WTC11 (cell line): ENCODE results near the gene AIG1. TPM values are rescaled to one million over a fixed set of nuclear protein-coding genes. Genes with fewer than 3 reads are reported as not detected.

Experiments
- ATAC-seq: fragments of 200-7000 bp; cut with Tn5 transposase; 2 replicates; pipeline ENCODE4 v1.10.0; 2021; ENCODE audit warnings: mild to moderate bottlenecking, moderate library complexity
- CTCF ChIA-PET: fragments of 300-600 bp; sonication (Branson Sonifier 250); formaldehyde crosslinking; loops from one replicate; lab custom pipeline; 2021; ENCODE audit warnings: antibody characterized with exemption; lab: Charles Lee
- POLR2A ChIA-PET: fragments of 350-600 bp; sonication (Branson Sonifier 250); formaldehyde crosslinking; loops from one replicate; lab custom pipeline; 2021; ENCODE audit warnings: antibody characterized with exemption; lab: Charles Lee
- DNase-seq: peaks from one replicate; pipeline ENCODE4 v3.0.0; 2021; ENCODE audit warnings: low spot score
- H3K27ac Mint-ChIP-seq: 2 replicates; pipeline ENCODE4 v1.8.0; 2021; ENCODE audit warnings: mixed read lengths
- H3K27me3 Mint-ChIP-seq: 2 replicates; pipeline ENCODE4 v1.8.0; 2021; ENCODE audit warnings: low read depth, mild to moderate bottlenecking, moderate library complexity, mixed read lengths
- H3K36me3 Mint-ChIP-seq: 2 replicates; pipeline ENCODE4 v1.8.0; 2021; ENCODE audit warnings: mixed read lengths
- H3K4me1 Mint-ChIP-seq: 2 replicates; pipeline ENCODE4 v1.8.0; 2022; ENCODE audit warnings: mixed read lengths
- H3K4me3 Mint-ChIP-seq: 2 replicates; pipeline ENCODE4 v1.8.0; 2021; ENCODE audit warnings: mild to moderate bottlenecking, moderate library complexity, mixed read lengths
- H3K9me3 Mint-ChIP-seq: 2 replicates; pipeline ENCODE4 v1.8.0; 2021; ENCODE audit warnings: mixed read lengths
- ETV6 ChIP-seq: sonication (generic); formaldehyde crosslinking; IDR thresholded peaks from 2 replicates; pipeline ENCODE4 v1.8.1; 2022; ENCODE audit warnings: mild to moderate bottlenecking, missing genetic modification reagents
- FOXJ3 ChIP-seq: sonication (generic); formaldehyde crosslinking; IDR thresholded peaks from 2 replicates; pipeline ENCODE4 v1.9.0; 2021; ENCODE audit warnings: missing genetic modification reagents, mild to moderate bottlenecking, borderline replicate concordance
- GABPB1 ChIP-seq: sonication (generic); formaldehyde crosslinking; IDR thresholded peaks from 2 replicates; pipeline ENCODE4 v1.8.1; 2023; ENCODE audit warnings: mild to moderate bottlenecking, missing genetic modification reagents
- IRF2 ChIP-seq: sonication (generic); formaldehyde crosslinking; IDR thresholded peaks from 2 replicates; pipeline ENCODE4 v1.8.0; 2022; ENCODE audit warnings: low read depth, missing genetic modification reagents, borderline replicate concordance
- JAZF1 ChIP-seq: fragments of 250-450 bp; sonication (Bioruptor Pico); IDR thresholded peaks from 2 replicates; pipeline ENCODE4 v1.9.0; 2021; ENCODE audit warnings: moderate library complexity, mild to moderate bottlenecking, inconsistent platforms
- KAT7 ChIP-seq: sonication (generic); formaldehyde crosslinking; IDR thresholded peaks from 2 replicates; pipeline ENCODE4 v1.8.1; 2023; ENCODE audit warnings: missing genetic modification reagents, mild to moderate bottlenecking, borderline replicate concordance
- NFATC4 ChIP-seq: fragments of 250-450 bp; sonication (Bioruptor Pico); IDR thresholded peaks from 2 replicates; pipeline ENCODE4 v1.9.0; 2021; ENCODE audit warnings: mild to moderate bottlenecking
- NR1H2 ChIP-seq: sonication (generic); formaldehyde crosslinking; IDR thresholded peaks from 2 replicates; pipeline ENCODE4 v1.9.0; 2021; ENCODE audit warnings: mild to moderate bottlenecking, moderate library complexity, missing genetic modification reagents
- NR2C2 ChIP-seq: sonication (generic); formaldehyde crosslinking; IDR thresholded peaks from 2 replicates; pipeline ENCODE4 v1.8.0; 2022; ENCODE audit warnings: mild to moderate bottlenecking, missing genetic modification reagents
- NR3C1 ChIP-seq: sonication (generic); formaldehyde crosslinking; conservative IDR thresholded peaks from 2 replicates; pipeline ENCODE4 v1.8.1; 2023; ENCODE audit warnings: low read depth, mild to moderate bottlenecking, missing genetic modification reagents
- OVOL2 ChIP-seq: fragments of 250-450 bp; sonication (Bioruptor Pico); IDR thresholded peaks from 2 replicates; pipeline ENCODE4 v1.9.0; 2021; ENCODE audit warnings: mild to moderate bottlenecking, borderline replicate concordance
- RELA ChIP-seq: sonication (generic); formaldehyde crosslinking; IDR thresholded peaks from 2 replicates; pipeline ENCODE4 v1.8.1; 2022; ENCODE audit warnings: missing genetic modification reagents, mild to moderate bottlenecking, borderline replicate concordance
- SMAD3 ChIP-seq: sonication (generic); formaldehyde crosslinking; IDR thresholded peaks from 2 replicates; pipeline ENCODE4 v1.8.0; 2022; ENCODE audit warnings: missing genetic modification reagents, mild to moderate bottlenecking, borderline replicate concordance
- SP1 ChIP-seq: sonication (generic); formaldehyde crosslinking; conservative IDR thresholded peaks from 2 replicates; pipeline ENCODE4 v1.8.1; 2022; ENCODE audit warnings: missing genetic modification reagents
- TP53 ChIP-seq: sonication (generic); formaldehyde crosslinking; IDR thresholded peaks from 2 replicates; pipeline ENCODE4 v1.8.1; 2023; ENCODE audit warnings: mild to moderate bottlenecking, missing genetic modification reagents
- USF1 ChIP-seq: sonication (generic); formaldehyde crosslinking; IDR thresholded peaks from 2 replicates; pipeline ENCODE4 v1.8.0; 2022; ENCODE audit warnings: mild to moderate bottlenecking, missing genetic modification reagents
- ZNF121 ChIP-seq: sonication (generic); formaldehyde crosslinking; IDR thresholded peaks from 2 replicates; pipeline ENCODE4 v1.8.0; 2023; ENCODE audit warnings: missing genetic modification reagents
- ZNF219 ChIP-seq: sonication (generic); formaldehyde crosslinking; IDR thresholded peaks from 2 replicates; pipeline ENCODE4 v1.8.0; 2023; ENCODE audit warnings: missing genetic modification reagents, mild to moderate bottlenecking, borderline replicate concordance
- ZNF263 ChIP-seq: sonication (generic); formaldehyde crosslinking; IDR thresholded peaks from 2 replicates; pipeline ENCODE4 v1.8.1; 2022; ENCODE audit warnings: low read depth, mild to moderate bottlenecking, moderate library complexity, missing genetic modification reagents
- ZNF423 ChIP-seq: fragments of 250-450 bp; sonication (Bioruptor Pico); IDR thresholded peaks from 2 replicates; pipeline ENCODE4 v2.1.2; 2022; ENCODE audit warnings: mild to moderate bottlenecking, moderate library complexity
- ZNF671 ChIP-seq: fragments of 250-450 bp; sonication (Bioruptor Pico); IDR thresholded peaks from 2 replicates; pipeline ENCODE4 v1.8.0; 2021; ENCODE audit warnings: mild to moderate bottlenecking
- total RNA-seq: library from RNA; stranded (reverse); gene quantifications from 3 replicates; pipeline ENCODE4 v1.2.3, GENCODE V29; 2021
- TF ChIP-seq, protein P1 (sequence below): sonication (generic); formaldehyde crosslinking; IDR thresholded peaks from 2 replicates; pipeline ENCODE4 v1.8.0; 2023; ENCODE audit warnings: missing genetic modification reagents
- TF ChIP-seq, protein P2 (sequence below): fragments of 250-450 bp; sonication (Bioruptor Pico); conservative IDR thresholded peaks from 2 replicates; pipeline ENCODE4 v1.9.0; 2021; ENCODE audit warnings: mild to moderate bottlenecking
- TF ChIP-seq, protein P3 (sequence below): fragments of 200-600 bp; IDR thresholded peaks from 2 replicates; pipeline ENCODE4 v1.8.0; 2022; ENCODE audit warnings: antibody characterized with exemption
- TF ChIP-seq, protein P4 (sequence below): sonication (generic); formaldehyde crosslinking; IDR thresholded peaks from 2 replicates; pipeline ENCODE4 v1.8.1; 2023; ENCODE audit warnings: mild to moderate bottlenecking, moderate library complexity, missing genetic modification reagents
- TF ChIP-seq, protein P5 (sequence below): fragments of 250-450 bp; sonication (Bioruptor Pico); IDR thresholded peaks from 2 replicates; pipeline ENCODE4 v1.9.0; 2021; ENCODE audit warnings: mild to moderate bottlenecking
- TF ChIP-seq, protein P6 (sequence below): fragments of 250-450 bp; sonication (Bioruptor Pico); IDR thresholded peaks from 2 replicates; pipeline ENCODE4 v1.8.0; 2021; ENCODE audit warnings: mild to moderate bottlenecking

AIG1 gene
- total RNA-seq, 1 experiment from 2014 or later = 38.8 TPM

- POLR2A ChIA-PET = no interaction called here
- Mint-ChIP-seq H3K27ac (no peak overlapping the region), H3K9me3 (no peaks in the 10 kb centered on the region), H3K27me3 (no peaks in the 10 kb centered on the region), H3K36me3 (no peaks in the 10 kb centered on the region), H3K4me3 (no peak overlapping the region), H3K4me1 (no peaks in the 10 kb centered on the region)
- ATAC-seq (no peak), DNase-seq (no peak)
- CTCF ChIA-PET = no interaction called here
- no peak for TF ChIP-seq ZNF219 (CRISPR knock-in tag)
- TF ChIP-seq FOXJ3 (CRISPR knock-in tag) = no peak
- TF ChIP-seq RELA (CRISPR knock-in tag) = no peak
- TF ChIP-seq GABPB1 (CRISPR knock-in tag) = no peak
- TF ChIP-seq, protein P1, sequence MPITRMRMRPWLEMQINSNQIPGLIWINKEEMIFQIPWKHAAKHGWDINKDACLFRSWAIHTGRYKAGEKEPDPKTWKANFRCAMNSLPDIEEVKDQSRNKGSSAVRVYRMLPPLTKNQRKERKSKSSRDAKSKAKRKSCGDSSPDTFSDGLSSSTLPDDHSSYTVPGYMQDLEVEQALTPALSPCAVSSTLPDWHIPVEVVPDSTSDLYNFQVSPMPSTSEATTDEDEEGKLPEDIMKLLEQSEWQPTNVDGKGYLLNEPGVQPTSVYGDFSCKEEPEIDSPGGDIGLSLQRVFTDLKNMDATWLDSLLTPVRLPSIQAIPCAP (CRISPR knock-in tag) = no peak
- no peak for TF ChIP-seq ZNF671 (CRISPR knock-in tag)
- TF ChIP-seq IRF2 (CRISPR knock-in tag) = no peak
- TF ChIP-seq KAT7 (CRISPR knock-in tag) = no peak
- TF ChIP-seq, protein P2, sequence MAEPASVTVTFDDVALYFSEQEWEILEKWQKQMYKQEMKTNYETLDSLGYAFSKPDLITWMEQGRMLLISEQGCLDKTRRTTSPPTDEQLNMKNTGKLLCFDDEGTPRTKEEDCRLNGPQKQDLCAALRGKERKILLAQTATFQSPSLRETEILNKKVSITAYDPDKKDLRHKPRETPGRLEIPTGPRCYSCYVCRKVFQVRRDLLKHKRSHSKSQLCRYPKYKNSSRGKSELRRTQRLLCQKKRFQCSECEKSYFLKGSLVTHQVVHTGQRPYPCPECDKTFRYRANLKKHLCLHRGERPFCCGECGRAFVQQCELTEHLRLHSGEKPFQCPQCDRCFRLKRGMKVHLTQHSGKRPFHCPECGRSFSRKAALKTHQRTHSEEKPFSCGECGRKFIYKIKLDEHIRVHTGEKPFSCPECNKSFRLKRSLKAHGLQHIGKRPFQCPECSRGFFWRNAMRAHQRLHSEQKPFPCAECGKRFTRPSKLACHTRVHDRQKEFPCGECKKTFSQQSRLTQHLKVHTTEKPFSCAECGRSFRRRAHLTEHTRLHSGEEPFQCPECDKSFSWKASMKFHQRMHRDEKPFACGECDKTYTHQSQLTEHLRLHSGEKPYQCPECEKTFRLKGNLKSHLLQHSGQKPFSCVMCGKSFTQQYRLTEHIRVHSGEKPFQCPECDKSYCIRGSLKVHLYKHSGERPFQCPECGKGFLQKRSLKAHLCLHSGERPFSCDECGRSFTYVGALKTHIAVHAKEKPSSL = no peak
- TF ChIP-seq ZNF263 (CRISPR knock-in tag) = no peak
- no peak for TF ChIP-seq ETV6 (CRISPR knock-in tag)
- no peak for TF ChIP-seq NFATC4 (CRISPR knock-in tag)
- TF ChIP-seq, protein P3, sequence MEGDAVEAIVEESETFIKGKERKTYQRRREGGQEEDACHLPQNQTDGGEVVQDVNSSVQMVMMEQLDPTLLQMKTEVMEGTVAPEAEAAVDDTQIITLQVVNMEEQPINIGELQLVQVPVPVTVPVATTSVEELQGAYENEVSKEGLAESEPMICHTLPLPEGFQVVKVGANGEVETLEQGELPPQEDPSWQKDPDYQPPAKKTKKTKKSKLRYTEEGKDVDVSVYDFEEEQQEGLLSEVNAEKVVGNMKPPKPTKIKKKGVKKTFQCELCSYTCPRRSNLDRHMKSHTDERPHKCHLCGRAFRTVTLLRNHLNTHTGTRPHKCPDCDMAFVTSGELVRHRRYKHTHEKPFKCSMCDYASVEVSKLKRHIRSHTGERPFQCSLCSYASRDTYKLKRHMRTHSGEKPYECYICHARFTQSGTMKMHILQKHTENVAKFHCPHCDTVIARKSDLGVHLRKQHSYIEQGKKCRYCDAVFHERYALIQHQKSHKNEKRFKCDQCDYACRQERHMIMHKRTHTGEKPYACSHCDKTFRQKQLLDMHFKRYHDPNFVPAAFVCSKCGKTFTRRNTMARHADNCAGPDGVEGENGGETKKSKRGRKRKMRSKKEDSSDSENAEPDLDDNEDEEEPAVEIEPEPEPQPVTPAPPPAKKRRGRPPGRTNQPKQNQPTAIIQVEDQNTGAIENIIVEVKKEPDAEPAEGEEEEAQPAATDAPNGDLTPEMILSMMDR = no peak
- TF ChIP-seq NR1H2 = no peak
- no peak for TF ChIP-seq ZNF423 (CRISPR knock-in tag)
- TF ChIP-seq, protein P4, sequence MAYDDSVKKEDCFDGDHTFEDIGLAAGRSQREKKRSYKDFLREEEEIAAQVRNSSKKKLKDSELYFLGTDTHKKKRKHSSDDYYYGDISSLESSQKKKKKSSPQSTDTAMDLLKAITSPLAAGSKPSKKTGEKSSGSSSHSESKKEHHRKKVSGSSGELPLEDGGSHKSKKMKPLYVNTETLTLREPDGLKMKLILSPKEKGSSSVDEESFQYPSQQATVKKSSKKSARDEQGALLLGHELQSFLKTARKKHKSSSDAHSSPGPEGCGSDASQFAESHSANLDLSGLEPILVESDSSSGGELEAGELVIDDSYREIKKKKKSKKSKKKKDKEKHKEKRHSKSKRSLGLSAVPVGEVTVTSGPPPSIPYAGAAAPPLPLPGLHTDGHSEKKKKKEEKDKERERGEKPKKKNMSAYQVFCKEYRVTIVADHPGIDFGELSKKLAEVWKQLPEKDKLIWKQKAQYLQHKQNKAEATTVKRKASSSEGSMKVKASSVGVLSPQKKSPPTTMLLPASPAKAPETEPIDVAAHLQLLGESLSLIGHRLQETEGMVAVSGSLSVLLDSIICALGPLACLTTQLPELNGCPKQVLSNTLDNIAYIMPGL = no peak
- TF ChIP-seq, protein P5, sequence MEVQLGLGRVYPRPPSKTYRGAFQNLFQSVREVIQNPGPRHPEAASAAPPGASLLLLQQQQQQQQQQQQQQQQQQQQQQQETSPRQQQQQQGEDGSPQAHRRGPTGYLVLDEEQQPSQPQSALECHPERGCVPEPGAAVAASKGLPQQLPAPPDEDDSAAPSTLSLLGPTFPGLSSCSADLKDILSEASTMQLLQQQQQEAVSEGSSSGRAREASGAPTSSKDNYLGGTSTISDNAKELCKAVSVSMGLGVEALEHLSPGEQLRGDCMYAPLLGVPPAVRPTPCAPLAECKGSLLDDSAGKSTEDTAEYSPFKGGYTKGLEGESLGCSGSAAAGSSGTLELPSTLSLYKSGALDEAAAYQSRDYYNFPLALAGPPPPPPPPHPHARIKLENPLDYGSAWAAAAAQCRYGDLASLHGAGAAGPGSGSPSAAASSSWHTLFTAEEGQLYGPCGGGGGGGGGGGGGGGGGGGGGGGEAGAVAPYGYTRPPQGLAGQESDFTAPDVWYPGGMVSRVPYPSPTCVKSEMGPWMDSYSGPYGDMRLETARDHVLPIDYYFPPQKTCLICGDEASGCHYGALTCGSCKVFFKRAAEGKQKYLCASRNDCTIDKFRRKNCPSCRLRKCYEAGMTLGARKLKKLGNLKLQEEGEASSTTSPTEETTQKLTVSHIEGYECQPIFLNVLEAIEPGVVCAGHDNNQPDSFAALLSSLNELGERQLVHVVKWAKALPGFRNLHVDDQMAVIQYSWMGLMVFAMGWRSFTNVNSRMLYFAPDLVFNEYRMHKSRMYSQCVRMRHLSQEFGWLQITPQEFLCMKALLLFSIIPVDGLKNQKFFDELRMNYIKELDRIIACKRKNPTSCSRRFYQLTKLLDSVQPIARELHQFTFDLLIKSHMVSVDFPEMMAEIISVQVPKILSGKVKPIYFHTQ (CRISPR knock-in tag) = no peak
- TF ChIP-seq ZNF121 = no peak
Observed at GRCh38 chr6:143151381-143151780, 90.7 kb downstream of the AIG1 start.

DNA sequence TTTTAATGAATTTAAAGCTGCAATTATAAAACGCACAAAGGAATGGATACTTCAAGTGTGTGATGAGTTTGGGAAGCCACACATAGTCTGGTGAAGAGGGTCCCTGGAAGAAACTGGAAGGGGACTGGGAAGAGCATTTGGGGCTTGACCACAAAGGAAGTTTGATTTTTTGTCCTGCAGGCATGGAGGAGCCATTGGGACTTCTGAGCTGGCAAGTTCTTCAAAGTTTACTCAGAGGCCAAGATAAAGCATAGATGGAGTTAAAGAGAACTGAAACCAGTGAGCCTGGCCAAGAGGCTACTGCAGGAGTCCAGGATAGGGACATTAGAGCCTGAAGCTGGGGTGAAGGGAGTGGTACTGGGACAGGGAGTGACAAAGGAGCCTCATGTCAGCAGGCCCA, 95.0 kb downstream of the AIG1 start:
- DNase-seq = no peak
- no peaks in the 10 kb centered on the region for H3K27me3 Mint-ChIP-seq
- ATAC-seq = no peak
- H3K36me3 Mint-ChIP-seq = no peaks in the 10 kb centered on the region
- no peak overlapping the region for H3K27ac Mint-ChIP-seq
- no peak overlapping the region for H3K4me3 Mint-ChIP-seq
- no peaks in the 10 kb centered on the region for H3K9me3 Mint-ChIP-seq
- CTCF ChIA-PET = no interaction called here
- POLR2A ChIA-PET = no interaction called here
- H3K4me1 Mint-ChIP-seq = no peaks in the 10 kb centered on the region
- no peak for TF ChIP-seq USF1 (CRISPR knock-in tag)
- TF ChIP-seq NR2C2 (CRISPR knock-in tag) = no peak
- no peak for TF ChIP-seq OVOL2
- TF ChIP-seq ZNF219 (CRISPR knock-in tag) = no peak
- TF ChIP-seq SP1 (CRISPR knock-in tag) = no peak
- no peak for TF ChIP-seq NR3C1 (CRISPR knock-in tag)
- TF ChIP-seq FOXJ3 (CRISPR knock-in tag) = no peak
- TF ChIP-seq TP53 = no peak
- TF ChIP-seq, protein P6, sequence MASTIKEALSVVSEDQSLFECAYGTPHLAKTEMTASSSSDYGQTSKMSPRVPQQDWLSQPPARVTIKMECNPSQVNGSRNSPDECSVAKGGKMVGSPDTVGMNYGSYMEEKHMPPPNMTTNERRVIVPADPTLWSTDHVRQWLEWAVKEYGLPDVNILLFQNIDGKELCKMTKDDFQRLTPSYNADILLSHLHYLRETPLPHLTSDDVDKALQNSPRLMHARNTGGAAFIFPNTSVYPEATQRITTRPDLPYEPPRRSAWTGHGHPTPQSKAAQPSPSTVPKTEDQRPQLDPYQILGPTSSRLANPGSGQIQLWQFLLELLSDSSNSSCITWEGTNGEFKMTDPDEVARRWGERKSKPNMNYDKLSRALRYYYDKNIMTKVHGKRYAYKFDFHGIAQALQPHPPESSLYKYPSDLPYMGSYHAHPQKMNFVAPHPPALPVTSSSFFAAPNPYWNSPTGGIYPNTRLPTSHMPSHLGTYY = no peak
- TF ChIP-seq SMAD3 (CRISPR knock-in tag) = no peak
- TF ChIP-seq JAZF1 = no peak
